ENCODE results near the gene TMEM179.

Gene TMEM179

DNA sequence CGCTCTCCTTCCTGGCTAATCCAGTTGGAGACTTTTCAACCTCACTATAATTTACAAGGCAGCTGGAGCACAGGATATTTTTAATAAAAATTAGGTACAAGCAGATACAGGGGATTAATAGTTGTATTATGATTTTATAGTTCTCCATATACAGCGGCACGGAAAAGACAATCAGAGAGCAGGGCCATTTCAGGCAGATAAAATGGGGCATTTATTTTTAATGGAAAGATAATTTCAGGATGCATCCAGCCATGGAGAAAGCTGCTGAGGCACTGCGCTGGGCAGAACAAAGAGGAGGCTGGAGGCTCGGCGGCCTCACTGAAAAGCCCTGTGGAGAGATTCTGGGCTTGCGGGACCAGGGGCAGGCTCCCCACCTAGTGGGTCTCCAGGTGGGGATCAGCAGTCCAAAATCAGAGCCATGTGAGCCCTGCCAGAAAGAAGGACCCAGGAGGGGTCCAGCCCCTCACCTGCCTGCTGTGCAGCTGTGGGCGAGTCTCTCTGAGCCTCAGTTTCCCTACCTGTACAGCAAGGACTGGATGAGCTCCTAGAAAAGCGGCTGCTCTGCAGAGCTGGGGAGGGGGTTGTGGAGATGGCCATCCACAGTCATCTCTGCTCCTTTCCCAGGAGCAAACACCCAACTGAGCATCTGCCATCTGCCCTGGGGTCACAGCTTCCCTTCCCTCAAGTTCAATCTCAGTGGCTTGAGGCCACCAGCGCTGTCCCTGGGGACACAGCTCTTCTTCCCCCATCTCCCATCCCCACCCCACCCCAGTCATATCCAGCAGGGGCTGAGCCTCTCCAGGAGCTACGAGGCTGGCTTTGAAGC, 48.9 kb downstream of the TMEM179 start:
- no peak for DNase-seq (ENCODE audit: low read depth)

DNA sequence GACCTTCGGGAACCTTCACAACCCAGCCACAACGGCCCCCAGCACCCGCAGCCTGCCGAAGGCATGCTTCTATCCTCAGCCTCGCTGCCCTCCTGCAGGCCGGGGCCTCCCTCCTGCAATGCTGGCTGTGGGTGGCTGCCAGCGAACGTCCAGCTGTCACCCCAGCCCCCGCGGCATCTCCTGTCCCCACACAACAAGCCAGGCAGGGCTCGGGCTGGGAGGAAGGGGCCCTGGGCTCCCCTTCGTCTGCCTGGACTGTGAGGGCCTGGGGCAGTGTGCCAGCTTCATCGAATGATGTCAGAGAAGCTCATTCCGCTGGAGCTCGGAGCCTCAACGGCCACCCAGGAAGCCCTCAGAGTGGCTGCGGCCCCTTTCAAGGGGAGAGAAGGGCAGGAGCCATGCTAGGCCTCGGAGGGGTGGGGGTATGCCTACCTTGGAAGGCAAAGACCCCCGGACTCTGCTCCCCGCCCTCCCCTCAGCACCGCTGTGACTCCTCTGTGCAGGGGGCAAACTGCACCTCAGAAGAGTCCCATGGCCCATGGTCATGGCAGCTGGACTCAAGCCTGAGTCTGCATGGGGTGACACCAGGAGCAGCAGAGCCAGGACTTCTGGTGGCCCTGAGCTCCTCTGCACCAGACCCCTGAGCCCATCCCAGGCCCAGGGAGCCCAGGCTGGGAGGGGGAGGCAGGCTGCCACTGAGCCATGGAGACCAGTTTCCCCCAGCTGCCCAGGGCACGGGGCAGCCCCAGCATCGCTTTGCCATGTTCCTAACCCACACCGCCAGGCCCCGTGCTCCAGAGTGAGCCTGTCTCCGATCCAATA, 49.8 kb downstream of the TMEM179 start:
- DNase-seq (ENCODE audit: low read depth) = no peak

DNA sequence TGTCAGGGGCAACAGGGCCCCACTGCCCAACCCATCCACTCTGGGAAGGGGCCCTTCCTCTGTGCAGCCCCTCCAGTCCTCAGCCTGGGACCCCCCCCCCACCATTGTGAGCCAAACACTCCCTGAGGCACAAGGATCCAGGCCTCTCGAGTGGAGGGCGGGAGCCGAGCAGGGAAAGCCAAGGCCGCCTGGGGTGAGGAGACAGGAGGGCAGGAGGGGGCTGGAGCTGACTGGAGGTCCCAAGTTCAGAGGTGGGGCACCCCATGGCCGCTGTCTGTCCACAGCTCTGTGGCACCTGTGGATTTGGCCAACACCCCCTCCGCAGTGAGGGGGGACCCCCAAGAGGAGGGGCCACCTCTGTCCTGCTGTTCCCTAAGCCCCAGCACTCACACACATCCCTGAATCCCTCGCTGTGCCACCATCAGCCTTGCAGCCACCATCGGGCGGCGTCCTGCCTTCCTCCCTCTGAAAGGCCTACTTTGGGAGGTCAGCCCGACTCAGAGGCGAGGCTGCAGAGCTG, 50.4 kb downstream of the TMEM179 start:
- no peak for DNase-seq (ENCODE audit: low read depth)

DNA sequence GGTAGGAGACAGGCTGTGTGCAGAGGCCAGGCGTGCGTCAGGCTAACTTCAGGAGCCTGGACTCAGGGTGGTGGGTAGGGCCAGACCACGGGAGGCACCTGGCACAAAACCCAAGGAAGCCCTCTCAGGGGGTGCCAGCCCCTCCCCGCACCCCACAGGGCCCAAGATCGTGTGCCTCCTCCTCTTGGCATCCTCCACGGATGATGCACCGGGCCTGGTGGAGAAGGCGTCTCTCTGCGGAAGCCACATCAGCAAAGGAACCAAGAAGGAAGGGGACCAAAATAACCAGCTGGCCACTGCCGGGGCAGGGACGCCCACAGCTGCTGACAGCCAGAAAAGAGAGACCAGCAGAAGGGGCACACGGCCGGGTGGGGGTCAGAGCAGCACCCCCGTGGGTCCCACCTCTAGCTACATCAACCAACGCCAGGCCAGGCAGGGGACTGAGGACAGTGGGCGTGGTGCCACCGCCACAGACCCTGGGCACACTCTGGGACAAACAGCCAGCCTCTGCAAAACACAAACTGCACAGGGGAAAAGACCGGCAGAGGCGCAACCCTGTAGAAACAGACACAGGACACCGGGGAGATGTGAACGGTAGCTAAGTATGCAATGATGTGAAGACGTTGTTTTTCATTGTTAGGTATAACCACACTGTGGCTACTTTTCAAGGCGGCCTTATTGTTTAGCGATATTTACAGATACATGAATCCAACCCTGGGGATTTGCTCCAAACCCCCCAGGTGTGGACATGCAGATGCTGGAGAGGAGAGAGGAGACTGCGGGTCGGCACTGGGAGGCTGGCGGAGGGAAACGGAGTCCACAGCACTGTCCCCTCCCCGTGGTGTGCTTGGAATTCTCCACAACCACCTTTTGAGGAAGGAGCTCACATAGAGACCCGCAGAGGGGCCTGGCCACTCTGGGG, 51.1 kb downstream of the TMEM179 start:
- no peak for DNase-seq (ENCODE audit: low read depth)

DNA sequence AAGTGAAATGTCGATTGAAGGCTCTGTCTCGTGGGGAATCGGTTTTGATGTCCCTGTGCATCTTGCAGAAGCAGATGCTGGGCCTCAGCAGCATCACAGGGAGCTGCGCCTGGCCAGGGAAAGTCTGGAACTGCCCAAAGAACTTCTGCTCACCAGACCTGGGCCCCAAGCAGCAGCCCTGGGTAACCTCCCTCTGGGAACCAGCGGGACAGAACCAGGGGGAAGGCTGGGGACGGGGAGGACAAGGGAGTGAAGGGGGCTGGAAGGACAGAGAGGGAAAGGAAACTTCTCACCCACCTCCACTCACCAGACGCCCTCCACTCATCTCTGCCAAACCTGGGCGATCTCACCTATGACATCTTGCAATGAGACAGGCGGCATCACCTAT, 51.8 kb downstream of the TMEM179 start:
- no peak for DNase-seq (ENCODE audit: low read depth)

DNA sequence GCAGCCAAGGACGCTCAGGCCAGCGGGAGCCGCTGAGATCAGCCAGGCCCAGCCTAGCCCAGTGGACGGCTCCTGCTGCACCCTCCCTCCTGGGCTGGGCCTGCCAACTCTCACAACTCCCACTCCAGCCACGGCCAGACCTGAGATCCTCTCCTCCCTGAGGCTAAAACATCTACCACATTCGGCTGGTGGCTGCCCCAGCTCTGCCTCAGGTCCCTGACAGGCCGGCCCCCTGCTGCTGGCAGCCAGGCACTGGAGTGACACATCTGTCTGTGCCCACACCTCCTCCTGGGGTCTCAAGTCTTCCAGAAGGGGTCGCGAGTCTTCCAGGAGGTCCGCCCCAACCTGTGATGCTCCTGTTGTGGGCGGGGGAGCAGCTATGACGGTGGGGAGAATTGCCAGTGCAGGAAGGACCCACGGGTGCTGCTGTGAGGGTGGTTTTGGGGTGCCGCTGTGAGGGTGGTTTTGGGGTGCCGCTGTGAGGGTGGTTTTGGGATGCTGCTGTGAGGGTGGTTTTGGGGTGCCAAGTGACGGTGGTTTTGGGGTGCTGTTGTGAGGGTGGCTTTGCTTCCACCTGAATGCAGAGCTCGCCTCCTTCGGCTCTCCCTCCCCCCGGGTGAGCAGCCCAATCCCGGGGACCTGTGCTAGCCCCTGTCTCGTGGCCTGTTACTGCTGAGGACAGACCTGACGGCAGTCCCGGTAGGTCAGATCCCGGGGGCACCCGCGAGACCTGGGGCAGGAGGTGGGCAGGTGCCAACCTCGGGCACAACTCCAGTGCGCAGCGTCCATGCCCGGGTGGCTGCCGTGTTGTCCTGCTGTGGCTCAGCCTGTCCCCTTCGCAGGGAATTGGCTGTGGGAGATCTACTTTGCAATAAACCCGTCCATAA, 52.5 kb downstream of the TMEM179 start:
- DNase-seq (ENCODE audit: low read depth) = no peak

DNA sequence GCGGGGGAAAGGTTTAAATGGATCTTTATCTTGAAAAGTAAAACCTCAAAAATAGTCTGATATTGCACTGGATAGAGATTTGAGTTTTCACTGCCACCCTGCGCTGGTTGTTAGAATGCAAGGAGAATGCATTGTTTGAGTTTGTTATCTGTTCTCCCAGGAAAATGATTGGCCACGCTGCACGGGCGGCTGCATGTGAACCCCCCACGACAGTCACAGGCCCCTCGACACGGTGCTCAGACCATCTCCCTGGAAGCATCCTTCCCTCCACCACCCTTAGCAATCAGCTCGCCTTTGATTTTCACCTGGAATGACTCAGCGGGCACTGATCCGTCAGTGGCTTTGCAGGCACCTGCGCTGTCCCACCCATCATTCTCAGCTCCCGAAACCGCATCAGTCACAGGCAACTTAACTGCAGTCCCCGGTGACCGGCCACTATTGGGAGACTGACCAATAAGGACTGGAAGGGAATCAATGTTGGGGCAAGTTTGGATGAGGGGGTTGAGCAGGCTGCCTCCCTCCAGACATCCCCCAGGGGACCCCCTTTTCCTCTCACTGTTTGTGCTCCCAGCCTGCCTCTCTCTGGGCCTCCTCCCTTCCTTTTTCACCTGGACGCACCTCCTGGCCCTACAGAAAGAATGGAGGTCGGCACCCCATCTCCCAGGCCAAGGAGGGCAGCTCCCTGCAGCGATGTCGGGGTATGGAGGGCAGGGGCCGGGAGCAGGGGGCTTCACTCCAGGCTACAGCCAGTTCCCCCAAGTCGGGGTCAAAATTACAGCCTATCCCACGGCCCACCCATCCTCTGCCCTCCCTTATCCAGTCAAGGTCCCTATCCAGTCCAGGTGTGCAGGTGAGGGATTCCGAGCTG, 53.5 kb downstream of the TMEM179 start:
- DNase-seq (ENCODE audit: low read depth) = no peak

DNA sequence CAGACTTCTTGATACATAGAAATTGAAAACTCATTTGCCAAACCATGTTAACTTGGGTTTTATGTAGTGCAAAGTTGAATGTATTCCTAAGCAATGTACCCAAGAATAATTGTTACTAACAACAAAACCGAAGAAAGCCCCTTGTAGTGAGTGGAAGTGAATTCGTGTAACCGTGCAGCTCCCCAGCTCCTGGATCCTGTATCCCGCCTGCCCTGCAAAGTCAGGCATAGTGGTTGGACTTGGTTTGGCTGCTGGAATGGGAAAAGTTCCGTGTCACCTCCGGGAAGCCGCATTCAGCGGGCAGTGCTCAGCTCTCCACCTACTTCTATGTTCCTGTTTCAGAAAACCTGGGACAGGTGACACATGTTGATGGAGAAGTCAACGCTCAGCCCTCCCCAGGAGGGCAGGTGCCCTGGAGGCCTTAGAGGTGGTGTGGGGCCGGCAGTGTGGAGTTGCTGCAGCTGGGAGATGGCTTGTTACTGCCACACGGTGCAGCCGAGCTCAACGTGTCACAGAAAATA, 54.2 kb downstream of the TMEM179 start:
- no peak for DNase-seq (ENCODE audit: low read depth)

DNA sequence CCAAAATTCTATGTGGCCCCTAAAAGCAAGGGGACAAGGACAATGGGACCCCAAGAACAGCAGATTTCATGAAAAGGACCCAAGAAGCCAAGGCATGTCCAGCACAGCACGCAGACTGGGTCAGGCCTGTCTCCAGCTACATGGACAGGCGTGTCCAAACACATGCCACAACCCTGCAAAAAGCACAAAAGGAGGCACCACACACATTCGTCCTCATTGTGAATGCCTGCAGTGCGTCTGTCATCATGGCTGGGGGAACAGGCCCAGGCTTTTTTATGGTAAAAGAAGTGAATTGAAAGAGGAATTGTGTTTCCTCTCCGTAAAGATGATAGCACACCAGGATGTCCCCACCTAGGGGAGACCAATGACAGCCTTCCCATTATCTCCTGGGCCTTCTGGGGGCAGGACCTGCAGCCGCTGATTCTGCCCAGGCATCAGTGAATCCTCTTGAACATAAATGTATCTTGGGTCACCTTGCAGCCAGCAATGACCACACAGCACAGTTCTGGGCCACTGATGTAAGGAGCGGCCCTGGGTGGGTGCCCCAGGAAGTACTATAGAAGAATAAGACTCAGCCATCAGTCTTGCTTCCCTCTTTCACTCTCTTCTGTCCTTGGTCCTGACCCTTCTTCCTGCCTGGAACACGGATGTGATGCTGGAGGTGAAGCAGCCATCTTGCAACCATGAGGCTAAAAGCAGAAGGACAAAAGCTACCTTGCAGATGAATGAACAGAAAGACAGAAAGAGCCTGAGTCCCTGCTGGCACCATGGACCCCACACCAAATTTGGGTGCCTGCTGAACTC, 54.8 kb downstream of the TMEM179 start:
- no peak for DNase-seq (ENCODE audit: low read depth)

DNA sequence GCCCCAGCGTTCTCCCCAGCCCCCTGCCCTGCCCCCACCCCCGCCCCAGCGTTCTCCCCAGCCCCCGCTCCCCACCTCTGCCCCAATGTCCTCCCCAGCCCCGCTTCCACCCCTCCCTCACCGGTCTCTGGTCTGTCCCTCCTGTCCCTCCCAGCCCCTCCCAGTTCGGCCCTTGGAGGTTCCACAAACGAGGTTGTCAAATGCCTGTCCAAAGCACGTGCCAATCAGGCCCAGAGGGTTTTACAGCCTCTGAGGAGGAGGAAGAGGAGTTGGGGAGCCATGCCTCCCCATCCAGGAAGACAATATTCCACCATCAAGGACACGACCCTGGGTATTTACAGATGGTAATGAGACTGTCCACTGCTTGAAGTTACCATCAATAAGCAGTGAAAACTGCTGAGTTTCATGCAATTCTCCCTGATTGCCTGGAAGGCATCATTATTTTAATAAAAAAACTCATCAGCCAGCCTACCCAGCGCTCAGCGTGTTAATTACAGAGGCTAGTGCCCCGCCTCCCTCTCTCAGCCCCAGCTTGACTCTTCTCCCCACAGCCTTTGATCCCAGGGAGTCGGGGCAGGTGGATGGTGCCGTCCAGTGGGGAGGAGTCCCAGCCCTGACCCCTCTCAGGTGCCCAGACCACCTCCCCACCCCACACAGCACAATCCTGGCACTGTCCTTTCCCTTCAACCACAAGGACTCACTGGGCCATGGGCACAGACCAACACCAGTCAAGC, 55.6 kb downstream of the TMEM179 start:
- no peak for DNase-seq (ENCODE audit: low read depth)

DNA sequence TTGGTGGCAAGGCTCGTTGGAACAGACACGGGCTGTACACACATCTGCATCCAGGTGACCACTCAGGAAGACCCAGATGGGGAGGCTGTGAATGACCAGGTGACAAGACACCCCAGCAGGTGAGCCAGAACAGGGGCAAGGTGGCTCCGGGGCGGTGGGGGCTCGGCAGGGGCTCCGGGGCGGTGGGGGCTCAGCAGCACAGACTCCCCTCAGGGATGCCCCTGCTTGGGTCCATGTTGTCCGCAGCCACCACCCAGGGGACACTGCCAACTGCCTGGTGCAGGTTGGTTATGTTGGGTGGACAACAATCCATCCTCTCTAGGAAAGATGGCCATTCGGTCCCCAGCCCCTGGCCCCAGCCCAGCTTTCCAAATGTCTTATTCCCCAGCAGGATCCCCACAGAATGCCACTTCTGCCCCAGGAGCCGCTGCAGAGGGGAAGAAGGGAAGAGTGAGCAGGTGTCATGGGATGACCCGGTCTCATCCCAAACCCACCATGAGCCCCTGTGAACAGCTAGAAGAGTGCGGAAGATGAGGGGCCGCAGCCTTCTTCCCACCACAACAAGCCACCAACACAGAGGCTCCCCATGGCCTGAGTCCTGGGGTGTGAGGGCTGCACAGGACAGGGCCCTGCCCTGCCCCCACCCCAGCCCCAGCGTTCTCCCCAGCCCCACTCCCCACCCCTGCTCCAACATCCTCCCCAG, 56.4 kb downstream of the TMEM179 start:
- DNase-seq (ENCODE audit: low read depth) = no peak

DNA sequence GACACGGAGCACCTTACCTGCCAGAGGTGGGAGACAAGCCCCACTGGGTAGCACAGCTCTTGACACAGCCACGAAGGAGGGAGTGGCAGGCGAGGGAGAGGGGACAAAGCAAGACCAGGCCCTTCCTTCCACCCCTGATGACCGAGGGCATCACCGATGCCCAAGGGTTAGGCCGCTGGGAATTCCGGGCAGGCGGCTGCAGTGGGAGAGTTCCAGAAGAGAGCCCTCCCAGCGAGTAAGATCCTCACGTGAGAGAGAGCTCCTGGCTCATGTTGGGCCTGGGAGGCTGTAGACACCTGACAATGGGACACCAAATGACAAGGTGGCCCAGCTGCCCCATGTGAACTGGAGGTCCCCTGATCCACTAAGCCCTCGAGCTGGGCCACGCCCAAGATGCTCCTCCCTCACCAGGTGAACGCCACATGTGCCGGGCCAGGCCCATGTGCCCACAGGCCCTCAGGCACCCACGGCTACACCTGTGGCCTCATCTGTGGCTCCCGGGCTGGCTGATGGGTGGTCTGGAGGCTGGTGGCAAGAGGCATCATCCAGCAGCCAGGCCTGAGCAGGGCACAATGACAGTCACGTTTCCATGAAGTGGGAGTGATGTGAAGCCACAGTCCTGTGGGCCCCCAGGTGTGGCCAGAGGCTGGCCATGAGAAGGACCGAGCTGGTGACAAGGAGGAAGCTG, 57.1 kb downstream of the TMEM179 start:
- DNase-seq (ENCODE audit: low read depth) = no peak

DNA sequence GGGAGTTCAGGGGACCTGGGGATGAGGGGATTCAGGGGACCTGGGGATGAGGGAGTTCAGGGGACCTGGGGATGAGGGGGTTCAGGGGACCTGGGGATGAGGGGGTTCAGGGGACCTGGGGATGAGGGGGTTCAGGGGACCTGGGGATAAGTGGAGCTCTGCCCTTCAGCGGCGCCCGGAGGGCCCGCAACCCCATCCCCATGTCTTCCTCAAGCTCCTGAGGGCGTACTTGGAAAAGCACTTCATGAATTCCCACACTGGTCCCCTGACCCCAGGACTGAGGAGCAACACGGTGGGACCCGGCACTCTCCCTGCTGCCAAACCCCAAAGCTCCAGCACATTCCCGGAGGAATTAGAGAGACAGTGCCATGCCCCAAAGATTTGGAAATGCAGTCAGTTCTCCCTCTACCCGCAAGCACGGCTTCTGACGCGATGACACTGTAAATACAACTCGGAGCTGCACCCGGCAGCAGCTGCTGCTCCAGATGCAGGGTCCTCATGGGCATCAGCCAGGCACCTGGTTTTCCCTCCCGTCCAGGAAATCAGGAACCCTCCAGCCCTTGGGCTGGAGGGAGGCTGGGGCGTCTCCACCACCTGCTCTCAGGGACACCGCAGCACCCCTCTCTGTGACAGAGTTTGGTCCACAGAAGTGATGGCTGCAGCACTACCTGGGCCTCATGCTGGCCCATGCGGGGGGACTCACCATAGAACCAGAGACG, 57.8 kb downstream of the TMEM179 start:
- DNase-seq (ENCODE audit: low read depth) = no peak

DNA sequence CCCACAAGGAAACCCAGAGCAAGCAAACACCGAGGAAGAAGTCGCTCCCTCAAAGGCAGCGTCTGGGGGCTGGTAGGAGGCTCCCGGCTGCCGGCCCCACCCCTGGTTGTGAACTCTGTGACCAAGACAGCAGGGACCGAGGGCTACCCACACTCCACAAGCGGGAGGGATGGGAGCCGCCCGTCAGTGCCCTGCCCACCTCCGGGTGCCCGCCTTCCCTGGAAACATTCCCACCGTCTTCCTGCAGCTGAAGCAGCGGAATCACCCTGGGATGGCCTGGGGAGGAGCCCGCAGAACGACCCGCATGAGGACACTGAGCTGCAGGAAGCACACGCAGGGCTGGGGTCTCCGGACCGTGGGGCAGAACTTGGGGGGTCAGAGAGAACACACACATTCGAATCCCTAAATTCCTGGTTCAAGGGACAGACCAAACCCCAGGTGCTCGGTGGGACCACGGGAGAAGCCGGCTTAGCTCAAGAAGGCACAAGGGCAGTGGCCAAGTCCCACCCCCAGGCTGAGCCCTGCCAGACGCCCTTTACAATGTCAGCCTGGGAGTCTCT, 58.5 kb downstream of the TMEM179 start:
- no peak for DNase-seq (ENCODE audit: low read depth)

DNA sequence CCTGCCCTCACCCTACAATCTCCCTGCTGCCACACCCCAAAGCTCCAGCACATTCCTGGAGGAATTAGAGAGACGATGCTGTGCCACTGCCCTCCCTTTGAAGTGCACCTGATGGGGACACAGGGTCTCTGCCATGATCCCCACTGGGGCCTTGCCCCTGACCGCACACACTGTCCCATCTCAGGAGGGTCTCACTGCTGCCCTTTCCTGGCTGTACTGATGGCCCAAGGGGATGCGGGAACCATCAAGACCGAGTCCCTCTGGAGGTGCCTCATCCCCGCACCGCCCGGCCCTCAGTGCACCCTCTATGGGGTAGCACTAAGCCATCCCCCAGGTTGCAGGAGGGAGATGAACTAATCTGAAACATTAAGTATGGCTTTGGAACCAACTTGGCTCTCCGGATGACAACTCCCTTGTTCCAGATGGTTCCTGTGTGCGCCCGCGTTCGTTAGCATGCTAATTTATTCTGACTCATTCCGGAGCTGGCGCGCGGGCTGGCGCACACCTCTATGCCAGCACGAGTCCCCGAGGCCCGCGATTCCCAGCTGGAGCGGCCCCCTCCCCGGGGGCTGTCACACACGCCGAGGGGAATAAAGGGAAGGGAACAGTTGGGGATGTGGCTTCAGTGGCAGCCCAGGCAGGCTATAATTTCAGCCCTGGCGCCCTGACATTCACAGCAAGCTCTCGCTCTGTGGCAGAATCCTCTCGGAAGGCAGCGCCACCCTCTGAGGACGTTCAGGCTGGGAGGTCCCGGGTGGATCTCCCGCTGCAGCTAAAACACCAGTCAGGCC, 59.2 kb downstream of the TMEM179 start:
- DNase-seq (ENCODE audit: low read depth) = no peak
